Gastroesophageal sphincter (tissue), 3 donors: ENCODE results near the gene HIGD2A.

Experiments used
- CTCF ChIP-seq, 4 experiments: fragments of 200-600 bp in 2 of 4; fragments of 450-650 bp in 2 of 4; sonication (generic) in 1 of 4; IDR thresholded peaks; one replicate each; pipeline ENCODE4 v1.5.1; 2017 to 2019; ENCODE audit warnings: antibody characterized with exemption in 4 of 4, mild to moderate bottlenecking in 2 of 4, moderate library complexity in 2 of 4
- EP300 ChIP-seq: sonication (generic); formaldehyde crosslinking; IDR thresholded peaks from one replicate; pipeline ENCODE4 v1.6.1; 2017; ENCODE audit warnings: antibody characterized with exemption, mild to moderate bottlenecking
- POLR2A ChIP-seq, 2 donors: fragments of 450-650 bp; IDR thresholded peaks; one replicate each; pipeline ENCODE4 v1.6.1; 2017; ENCODE audit warnings: antibody characterized with exemption in 2 of 2, mild to moderate bottlenecking in 2 of 2, moderate library complexity in 1 of 2
- POLR2AphosphoS5 ChIP-seq: sonication (generic); formaldehyde crosslinking; IDR thresholded peaks from one replicate; pipeline ENCODE4 v1.6.1; 2017; ENCODE audit warnings: antibody characterized with exemption

DNA sequence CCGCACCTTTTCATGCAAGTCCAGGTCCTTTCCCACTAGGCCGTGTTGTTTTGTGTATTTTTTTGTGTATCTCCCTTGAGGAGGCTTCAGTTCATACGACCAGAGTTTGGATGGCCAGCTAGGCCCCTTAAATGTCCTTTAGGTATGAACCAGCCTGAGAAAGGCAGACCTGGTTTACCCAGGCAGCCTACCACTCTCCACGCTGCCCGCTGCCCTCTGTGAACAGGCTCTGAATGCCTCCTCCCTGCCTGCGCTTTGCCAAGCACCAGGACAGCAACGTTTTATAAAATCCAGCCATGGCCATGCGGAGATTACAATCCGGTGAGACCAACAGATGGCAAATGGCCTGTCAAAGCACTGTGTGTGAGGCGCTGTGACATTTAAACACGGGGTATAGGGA is 28.4 kb downstream of the HIGD2A start:
- TF ChIP-seq CTCF (IDR thresholded peaks at IDR 0.05) (no peak), EP300 (no peak), POLR2AphosphoS5 (no peak), POLR2A (IDR thresholded peaks at IDR 0.05) (no peak)
